SK-N-SH treated with all-trans-retinoic acid at 6 μM for 48 hours (cell line): ENCODE measurements around the gene CEP57L1.

Experiments
- RARB ChIP-seq: fragments of 250-450 bp; sonication (Bioruptor Pico); IDR thresholded peaks from 2 replicates; pipeline ENCODE4 v1.8.0; 2021; ENCODE audit warnings: mild to moderate bottlenecking, moderate library complexity
- TCF4 ChIP-seq: fragments of 250-450 bp; sonication (Bioruptor Pico); IDR thresholded peaks from 2 replicates; pipeline ENCODE4 v1.8.0; 2021; ENCODE audit warnings: mild to moderate bottlenecking, moderate library complexity, borderline replicate concordance
- ZC3H10 ChIP-seq: fragments of 250-450 bp; sonication (Bioruptor Pico); IDR thresholded peaks from 2 replicates; pipeline ENCODE4 v1.5.1; 2021; ENCODE audit warnings: mild to moderate bottlenecking, moderate library complexity
- ZFP3 ChIP-seq: fragments of 250-450 bp; sonication (Bioruptor Pico); IDR thresholded peaks from 2 replicates; pipeline ENCODE4 v1.5.0; 2020; ENCODE audit warnings: mild to moderate bottlenecking, moderate library complexity
- ZNF565 ChIP-seq: fragments of 450-650 bp; formaldehyde crosslinking; conservative IDR thresholded peaks from 2 replicates; pipeline ENCODE4 v1.5.0; 2020; ENCODE audit warnings: low read depth, mild to moderate bottlenecking, moderate library complexity

DNA sequence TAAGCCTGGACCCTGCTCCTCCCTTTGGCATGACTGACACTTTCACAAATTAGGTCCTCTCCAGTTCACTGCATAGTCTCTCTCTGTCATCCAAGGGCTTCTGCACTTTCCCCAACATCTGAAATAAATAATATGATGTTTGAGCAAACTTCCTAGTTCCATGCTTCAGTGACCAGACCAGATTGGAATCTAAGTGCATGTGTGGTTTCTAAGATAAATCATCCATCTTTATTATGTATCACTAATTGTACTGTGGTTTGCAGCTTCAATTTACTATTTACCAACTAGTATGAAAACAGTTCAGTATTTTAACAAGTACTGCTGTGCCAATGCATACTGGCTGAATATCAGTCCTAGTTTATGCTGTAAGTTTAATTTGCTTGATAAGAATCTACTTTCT lies 19.4 kb upstream of the CEP57L1 start:
- no peak for TF ChIP-seq ZNF565 (CRISPR knock-in tag)
- TF ChIP-seq TCF4 (CRISPR knock-in tag) = no peak
- TF ChIP-seq RARB (CRISPR knock-in tag) = no peak
- no peak for TF ChIP-seq ZC3H10 (CRISPR knock-in tag)
- TF ChIP-seq ZFP3 (CRISPR knock-in tag) = no peak
